Measurements from ENCODE around the gene MYO3B.

GRCh38 chr2:170249761-170250160 lies 71.8 kb downstream of the MYO3B start:
- TF ChIP-seq NFYB (CRISPR knock-in tag; conservative IDR thresholded peaks at IDR 0.05; ENCODE audit: low read depth) (no peak), ZNF396 (CRISPR knock-in tag; IDR thresholded peaks at IDR 0.05; ENCODE audit: borderline replicate concordance) (no peak), JUN (CRISPR knock-in tag; IDR thresholded peaks at IDR 0.05) (no peak), ESRRA (CRISPR knock-in tag; IDR thresholded peaks at IDR 0.05; ENCODE audit: borderline replicate concordance) (no peak), ZNF317 (CRISPR knock-in tag; IDR thresholded peaks at IDR 0.05; ENCODE audit: borderline replicate concordance, low read depth) (no peak), NFATC4 (CRISPR knock-in tag; IDR thresholded peaks at IDR 0.05) (no peak), E2F1 (CRISPR knock-in tag; IDR thresholded peaks at IDR 0.05) (no peak), ZNF416 (CRISPR knock-in tag; IDR thresholded peaks at IDR 0.05) (no peak), ATF1 (CRISPR knock-in tag; IDR thresholded peaks at IDR 0.05) (no peak)
- TF ChIP-seq, protein P1, sequence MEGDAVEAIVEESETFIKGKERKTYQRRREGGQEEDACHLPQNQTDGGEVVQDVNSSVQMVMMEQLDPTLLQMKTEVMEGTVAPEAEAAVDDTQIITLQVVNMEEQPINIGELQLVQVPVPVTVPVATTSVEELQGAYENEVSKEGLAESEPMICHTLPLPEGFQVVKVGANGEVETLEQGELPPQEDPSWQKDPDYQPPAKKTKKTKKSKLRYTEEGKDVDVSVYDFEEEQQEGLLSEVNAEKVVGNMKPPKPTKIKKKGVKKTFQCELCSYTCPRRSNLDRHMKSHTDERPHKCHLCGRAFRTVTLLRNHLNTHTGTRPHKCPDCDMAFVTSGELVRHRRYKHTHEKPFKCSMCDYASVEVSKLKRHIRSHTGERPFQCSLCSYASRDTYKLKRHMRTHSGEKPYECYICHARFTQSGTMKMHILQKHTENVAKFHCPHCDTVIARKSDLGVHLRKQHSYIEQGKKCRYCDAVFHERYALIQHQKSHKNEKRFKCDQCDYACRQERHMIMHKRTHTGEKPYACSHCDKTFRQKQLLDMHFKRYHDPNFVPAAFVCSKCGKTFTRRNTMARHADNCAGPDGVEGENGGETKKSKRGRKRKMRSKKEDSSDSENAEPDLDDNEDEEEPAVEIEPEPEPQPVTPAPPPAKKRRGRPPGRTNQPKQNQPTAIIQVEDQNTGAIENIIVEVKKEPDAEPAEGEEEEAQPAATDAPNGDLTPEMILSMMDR (IDR thresholded peaks at IDR 0.05), result no peak
- TF ChIP-seq, protein P2, sequence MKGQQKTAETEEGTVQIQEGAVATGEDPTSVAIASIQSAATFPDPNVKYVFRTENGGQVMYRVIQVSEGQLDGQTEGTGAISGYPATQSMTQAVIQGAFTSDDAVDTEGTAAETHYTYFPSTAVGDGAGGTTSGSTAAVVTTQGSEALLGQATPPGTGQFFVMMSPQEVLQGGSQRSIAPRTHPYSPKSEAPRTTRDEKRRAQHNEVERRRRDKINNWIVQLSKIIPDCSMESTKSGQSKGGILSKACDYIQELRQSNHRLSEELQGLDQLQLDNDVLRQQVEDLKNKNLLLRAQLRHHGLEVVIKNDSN (CRISPR knock-in tag; IDR thresholded peaks at IDR 0.05), result no peak
- TF ChIP-seq, protein P3, sequence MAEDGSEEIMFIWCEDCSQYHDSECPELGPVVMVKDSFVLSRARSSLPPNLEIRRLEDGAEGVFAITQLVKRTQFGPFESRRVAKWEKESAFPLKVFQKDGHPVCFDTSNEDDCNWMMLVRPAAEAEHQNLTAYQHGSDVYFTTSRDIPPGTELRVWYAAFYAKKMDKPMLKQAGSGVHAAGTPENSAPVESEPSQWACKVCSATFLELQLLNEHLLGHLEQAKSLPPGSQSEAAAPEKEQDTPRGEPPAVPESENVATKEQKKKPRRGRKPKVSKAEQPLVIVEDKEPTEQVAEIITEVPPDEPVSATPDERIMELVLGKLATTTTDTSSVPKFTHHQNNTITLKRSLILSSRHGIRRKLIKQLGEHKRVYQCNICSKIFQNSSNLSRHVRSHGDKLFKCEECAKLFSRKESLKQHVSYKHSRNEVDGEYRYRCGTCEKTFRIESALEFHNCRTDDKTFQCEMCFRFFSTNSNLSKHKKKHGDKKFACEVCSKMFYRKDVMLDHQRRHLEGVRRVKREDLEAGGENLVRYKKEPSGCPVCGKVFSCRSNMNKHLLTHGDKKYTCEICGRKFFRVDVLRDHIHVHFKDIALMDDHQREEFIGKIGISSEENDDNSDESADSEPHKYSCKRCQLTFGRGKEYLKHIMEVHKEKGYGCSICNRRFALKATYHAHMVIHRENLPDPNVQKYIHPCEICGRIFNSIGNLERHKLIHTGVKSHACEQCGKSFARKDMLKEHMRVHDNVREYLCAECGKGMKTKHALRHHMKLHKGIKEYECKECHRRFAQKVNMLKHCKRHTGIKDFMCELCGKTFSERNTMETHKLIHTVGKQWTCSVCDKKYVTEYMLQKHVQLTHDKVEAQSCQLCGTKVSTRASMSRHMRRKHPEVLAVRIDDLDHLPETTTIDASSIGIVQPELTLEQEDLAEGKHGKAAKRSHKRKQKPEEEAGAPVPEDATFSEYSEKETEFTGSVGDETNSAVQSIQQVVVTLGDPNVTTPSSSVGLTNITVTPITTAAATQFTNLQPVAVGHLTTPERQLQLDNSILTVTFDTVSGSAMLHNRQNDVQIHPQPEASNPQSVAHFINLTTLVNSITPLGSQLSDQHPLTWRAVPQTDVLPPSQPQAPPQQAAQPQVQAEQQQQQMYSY (CRISPR knock-in tag; IDR thresholded peaks at IDR 0.05), result no peak
- TF ChIP-seq, protein P4, sequence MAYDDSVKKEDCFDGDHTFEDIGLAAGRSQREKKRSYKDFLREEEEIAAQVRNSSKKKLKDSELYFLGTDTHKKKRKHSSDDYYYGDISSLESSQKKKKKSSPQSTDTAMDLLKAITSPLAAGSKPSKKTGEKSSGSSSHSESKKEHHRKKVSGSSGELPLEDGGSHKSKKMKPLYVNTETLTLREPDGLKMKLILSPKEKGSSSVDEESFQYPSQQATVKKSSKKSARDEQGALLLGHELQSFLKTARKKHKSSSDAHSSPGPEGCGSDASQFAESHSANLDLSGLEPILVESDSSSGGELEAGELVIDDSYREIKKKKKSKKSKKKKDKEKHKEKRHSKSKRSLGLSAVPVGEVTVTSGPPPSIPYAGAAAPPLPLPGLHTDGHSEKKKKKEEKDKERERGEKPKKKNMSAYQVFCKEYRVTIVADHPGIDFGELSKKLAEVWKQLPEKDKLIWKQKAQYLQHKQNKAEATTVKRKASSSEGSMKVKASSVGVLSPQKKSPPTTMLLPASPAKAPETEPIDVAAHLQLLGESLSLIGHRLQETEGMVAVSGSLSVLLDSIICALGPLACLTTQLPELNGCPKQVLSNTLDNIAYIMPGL (CRISPR knock-in tag; IDR thresholded peaks at IDR 0.05), result no peak

Measured in WTC11 (cell line).